Stimulated activated naive B cell treated with anti-CD40 and anti-IgM and Interleukin-4, amounts not matched to agents 10 μg/mL and 1 μg/mL and 100 μg/mL, for 72 hours (primary cell): ENCODE measurements around the gene FMNL3.
A peak's percentile ranks its signal among the peaks of the same experiment; 100 is the strongest.
"Not testable (repeated sequence)": the region's sequence is repeated elsewhere in the genome, so short reads cannot be mapped to it uniquely, and the experiment has no call there.

Source experiments
- ATAC-seq, 2 donors: fragments of 150-1000 bp; cut with Tn5 transposase; replicated peaks; 2 replicates each; pipeline ENCODE4 v1.10.0; 2021; ENCODE audit warnings: moderate library complexity in 1 of 2
- DNase-seq: peaks from one replicate; pipeline ENCODE4 v3.0.0; 2021
- H3K27ac Mint-ChIP-seq: one replicate; pipeline ENCODE4 v1.8.0; 2022; ENCODE audit warnings: mild to moderate bottlenecking, mixed read lengths
- H3K27me3 Mint-ChIP-seq, 2 donors: one replicate each; pipeline ENCODE4 v1.8.0; 2022; ENCODE audit warnings: mixed read lengths in 2 of 2
- H3K36me3 Mint-ChIP-seq, 2 donors: one replicate each; pipeline ENCODE4 v1.8.0; 2022; ENCODE audit warnings: mixed read lengths in 2 of 2, mild to moderate bottlenecking in 1 of 2
- H3K4me1 Mint-ChIP-seq, 2 donors: one replicate each; pipeline ENCODE4 v1.8.0; 2022; ENCODE audit warnings: mixed read lengths in 2 of 2, mild to moderate bottlenecking in 1 of 2
- H3K4me3 Mint-ChIP-seq, 2 donors: one replicate each; pipeline ENCODE4 v1.8.0; 2022; ENCODE audit warnings: mild to moderate bottlenecking in 2 of 2, mixed read lengths in 2 of 2, moderate library complexity in 1 of 2
- H3K9me3 Mint-ChIP-seq, 2 donors: one replicate each; pipeline ENCODE4 v1.8.0; 2022; ENCODE audit warnings: mixed read lengths in 2 of 2, mild to moderate bottlenecking in 1 of 2

Gene FMNL3

DNA sequence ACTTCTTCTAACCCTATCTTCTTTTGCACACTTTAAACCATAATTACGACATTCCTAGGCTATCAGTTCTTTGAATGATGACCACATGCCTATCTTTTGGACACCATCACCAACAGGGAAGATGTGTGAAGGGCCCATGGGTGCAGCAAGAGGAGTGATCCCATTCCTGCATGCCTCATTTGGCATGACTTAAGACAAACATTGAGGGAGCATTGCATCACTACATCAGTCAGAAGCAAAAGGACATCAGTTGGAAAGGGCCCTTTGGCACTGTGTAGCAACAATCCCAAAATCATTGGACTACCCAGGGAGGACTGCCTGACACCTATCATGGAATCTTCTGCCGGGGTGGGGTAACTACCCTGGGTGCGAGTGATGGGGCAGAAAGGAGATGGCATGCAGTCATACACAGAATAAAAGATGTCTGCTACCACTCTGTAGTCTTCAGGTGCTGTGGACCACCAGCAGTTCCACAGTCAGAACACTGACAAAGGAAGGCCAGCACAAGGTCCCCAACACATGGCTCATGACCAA lies 23.4 kb upstream of the FMNL3 start:
- H3K4me1 Mint-ChIP-seq, result no peaks in the 10 kb centered on the region
- no peak for ATAC-seq
- H3K9me3 Mint-ChIP-seq, result peaks cover 8 to 9% of the 10 kb centered on the region in 2 donors
- no peak for DNase-seq
- H3K27me3 Mint-ChIP-seq, result peaks cover 12 to 19% of the 10 kb centered on the region in 2 donors
- no peak overlapping the region for H3K27ac Mint-ChIP-seq
- peaks cover 9% of the 10 kb centered on the region in 2 donors for H3K36me3 Mint-ChIP-seq
- H3K4me3 Mint-ChIP-seq, result no peak overlapping the region

DNA sequence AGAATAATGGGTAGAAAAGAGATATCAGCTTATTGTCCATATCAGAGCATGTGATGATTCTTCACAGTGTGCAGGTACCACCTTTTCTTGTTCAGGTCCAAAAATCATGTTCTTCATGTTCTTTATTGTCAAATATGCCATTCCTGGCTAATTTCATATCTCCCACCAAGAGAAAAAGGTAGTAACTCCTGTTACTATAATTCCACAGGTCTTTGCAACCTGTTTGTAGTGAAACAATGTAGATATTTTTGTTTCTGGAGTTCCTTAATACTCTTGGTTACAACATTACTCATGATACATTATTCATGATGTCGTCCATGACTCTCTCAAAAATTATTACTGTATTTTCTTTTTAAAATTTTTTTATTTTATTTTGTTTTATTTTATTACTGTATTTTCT lies 22.8 kb upstream of the FMNL3 start:
- Mint-ChIP-seq H3K4me1 (no peaks in the 10 kb centered on the region), H3K27ac (no peak overlapping the region), H3K36me3 (peaks cover 4 to 5% of the 10 kb centered on the region in 2 donors), H3K4me3 (no peak overlapping the region), H3K9me3 (peaks cover 4 to 5% of the 10 kb centered on the region in 2 donors), H3K27me3 (peaks cover 12 to 14% of the 10 kb centered on the region in 2 donors)
- no peak for DNase-seq
- ATAC-seq, result no peak

DNA sequence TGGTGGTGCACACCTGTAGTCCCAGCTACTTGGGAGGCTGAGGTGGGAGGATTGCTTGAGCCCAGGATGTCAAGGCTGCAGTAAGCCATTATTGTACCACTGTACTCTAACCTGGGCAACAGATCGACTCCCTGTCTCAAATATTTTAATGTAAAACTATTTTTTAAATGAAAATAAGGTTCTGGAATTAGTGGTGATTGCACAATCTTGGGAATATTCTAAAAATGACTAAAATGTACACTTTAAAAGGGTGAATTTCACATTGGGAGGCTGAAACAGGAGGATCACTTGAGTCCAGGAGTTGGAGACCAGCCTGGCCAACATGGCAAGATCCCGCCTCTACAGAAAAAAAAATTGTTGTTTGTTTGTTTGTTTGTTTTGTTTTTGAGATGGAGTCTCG lies 21.2 kb upstream of the FMNL3 start:
- H3K36me3 Mint-ChIP-seq, result peaks cover 0 to 2% of the 10 kb centered on the region in 2 donors
- no peaks in the 10 kb centered on the region for H3K4me1 Mint-ChIP-seq
- ATAC-seq (no peak), DNase-seq (no peak)
- no peak overlapping the region for H3K27ac Mint-ChIP-seq
- no peak overlapping the region for H3K4me3 Mint-ChIP-seq
- peaks cover 0 to 2% of the 10 kb centered on the region in 2 donors for H3K9me3 Mint-ChIP-seq
- H3K27me3 Mint-ChIP-seq, result peaks cover 18% of the 10 kb centered on the region in 2 donors

DNA sequence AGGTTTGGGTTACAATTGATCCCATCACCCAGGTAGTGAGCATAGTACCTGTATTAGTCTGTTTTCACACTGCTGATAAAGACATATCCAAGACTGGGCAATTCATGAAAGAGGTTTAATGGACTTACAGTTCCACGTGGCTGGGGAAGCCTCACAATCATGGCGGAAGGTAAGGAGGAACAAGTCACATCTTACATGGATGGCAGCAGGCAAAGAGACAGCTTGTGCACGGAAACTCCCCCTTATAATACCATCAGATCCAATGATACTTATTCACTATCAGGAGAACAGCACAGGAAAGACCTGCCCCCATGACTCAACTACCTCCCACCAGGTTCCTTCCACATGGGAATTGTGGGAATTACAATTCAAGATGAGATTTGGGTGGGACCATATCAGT lies 14.2 kb upstream of the FMNL3 start:
- ATAC-seq, H3K36me3 Mint-ChIP-seq, H3K27ac Mint-ChIP-seq, H3K4me3 Mint-ChIP-seq, H3K4me1 Mint-ChIP-seq, DNase-seq, H3K9me3 Mint-ChIP-seq: not testable (repeated sequence)
- H3K27me3 Mint-ChIP-seq, result peaks cover 6 to 12% of the 10 kb centered on the region in 2 donors

DNA sequence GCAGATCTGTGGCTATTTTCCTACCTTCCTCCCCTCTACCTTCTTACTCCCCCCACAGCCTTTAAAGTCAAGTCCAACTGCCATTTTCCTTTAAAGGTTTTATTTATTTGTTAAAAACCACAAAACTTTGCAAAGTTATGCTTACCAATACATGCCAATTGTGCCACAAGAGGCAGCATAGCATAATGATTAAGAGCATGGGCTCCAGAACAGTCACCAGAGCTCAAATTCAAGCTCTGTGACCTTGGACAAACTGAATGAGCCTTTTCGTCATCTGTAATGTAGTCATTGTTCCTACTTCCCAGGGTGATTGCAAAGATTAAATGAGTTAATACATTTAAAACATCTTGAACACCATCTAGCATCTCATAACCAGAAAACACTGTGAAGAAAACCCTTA lies 13.0 kb upstream of the FMNL3 start:
- peaks cover 6 to 15% of the 10 kb centered on the region in 2 donors for H3K27me3 Mint-ChIP-seq
- no peak overlapping the region for H3K4me3 Mint-ChIP-seq
- H3K9me3 Mint-ChIP-seq, result no peaks in the 10 kb centered on the region
- peaks cover 0 to 8% of the 10 kb centered on the region in 2 donors for H3K4me1 Mint-ChIP-seq
- no peak overlapping the region for H3K27ac Mint-ChIP-seq
- ATAC-seq (no peak), DNase-seq (no peak)
- H3K36me3 Mint-ChIP-seq, result no peaks in the 10 kb centered on the region

DNA sequence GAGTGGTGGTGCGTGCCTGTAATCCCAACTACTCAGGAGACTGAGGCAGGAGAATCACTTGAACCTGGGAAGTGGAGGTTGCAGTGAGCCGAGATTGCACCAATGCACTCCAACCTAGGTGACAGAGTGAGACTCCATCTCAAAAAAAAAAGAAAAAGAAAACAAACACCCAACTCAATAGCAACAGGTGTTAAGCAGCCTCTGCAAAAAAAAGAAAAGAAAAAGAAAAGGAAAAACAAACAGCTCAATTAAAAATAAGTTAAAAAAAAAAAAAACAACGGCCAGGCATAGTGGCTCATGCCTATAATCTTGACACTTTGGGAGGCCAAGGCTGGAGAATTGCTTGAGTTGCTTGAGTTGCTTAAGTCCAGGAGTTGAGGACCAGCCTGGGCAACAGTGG lies 10.6 kb upstream of the FMNL3 start:
- H3K27me3 Mint-ChIP-seq, H3K4me3 Mint-ChIP-seq, H3K27ac Mint-ChIP-seq, H3K36me3 Mint-ChIP-seq, H3K4me1 Mint-ChIP-seq, DNase-seq, ATAC-seq, H3K9me3 Mint-ChIP-seq: not testable (repeated sequence)

DNA sequence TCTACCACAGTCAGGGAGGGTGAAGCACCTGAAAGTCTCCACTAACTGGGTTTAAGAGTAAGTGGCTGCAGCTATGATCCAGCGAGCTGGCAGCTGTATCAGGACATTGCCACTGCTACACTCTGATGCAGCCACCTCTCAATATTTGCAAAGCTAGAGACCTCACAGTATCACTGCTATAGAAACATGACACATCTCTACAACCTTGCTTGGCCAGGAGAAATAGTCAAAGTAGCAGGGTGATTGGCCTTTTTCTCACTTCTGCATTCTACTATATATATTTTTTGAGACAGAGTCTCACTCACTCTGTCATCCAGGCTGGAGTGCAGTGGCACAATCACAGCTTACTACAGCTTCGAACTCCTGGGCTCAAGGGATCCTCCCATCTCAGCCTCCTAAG lies 9.3 kb upstream of the FMNL3 start:
- DNase-seq (no peak), ATAC-seq (peak; percentile 97 to 98)
- Mint-ChIP-seq H3K9me3 (no peaks in the 10 kb centered on the region), H3K27me3 (peaks cover 10 to 13% of the 10 kb centered on the region in 2 donors), H3K36me3 (no peaks in the 10 kb centered on the region), H3K27ac (no peak overlapping the region), H3K4me3 (no peak overlapping the region), H3K4me1 (peaks cover 0 to 8% of the 10 kb centered on the region in 2 donors)

DNA sequence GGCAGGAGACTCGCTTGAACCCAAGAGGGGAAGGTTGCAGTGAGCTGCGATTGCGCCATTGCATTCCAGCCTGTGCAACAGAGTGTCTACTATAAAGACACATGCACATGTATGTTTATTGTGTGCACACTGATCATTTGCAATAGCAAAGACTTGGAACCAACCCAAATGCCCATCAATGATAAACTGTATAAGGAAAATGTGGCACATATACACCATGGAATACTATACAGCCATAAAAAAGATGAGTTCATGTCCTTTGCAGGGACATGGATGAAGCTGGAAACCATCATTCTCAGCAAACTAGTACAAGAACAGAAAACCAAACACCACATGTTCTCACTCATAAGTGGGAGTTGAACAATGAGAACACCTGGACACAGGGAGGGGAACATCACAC lies 6.7 kb upstream of the FMNL3 start:
- ATAC-seq, H3K36me3 Mint-ChIP-seq, H3K9me3 Mint-ChIP-seq, H3K27ac Mint-ChIP-seq, DNase-seq, H3K4me3 Mint-ChIP-seq: not testable (repeated sequence)
- H3K4me1 Mint-ChIP-seq, result peaks cover 0 to 17% of the 10 kb centered on the region in 2 donors
- peaks cover 10 to 12% of the 10 kb centered on the region in 2 donors for H3K27me3 Mint-ChIP-seq

DNA sequence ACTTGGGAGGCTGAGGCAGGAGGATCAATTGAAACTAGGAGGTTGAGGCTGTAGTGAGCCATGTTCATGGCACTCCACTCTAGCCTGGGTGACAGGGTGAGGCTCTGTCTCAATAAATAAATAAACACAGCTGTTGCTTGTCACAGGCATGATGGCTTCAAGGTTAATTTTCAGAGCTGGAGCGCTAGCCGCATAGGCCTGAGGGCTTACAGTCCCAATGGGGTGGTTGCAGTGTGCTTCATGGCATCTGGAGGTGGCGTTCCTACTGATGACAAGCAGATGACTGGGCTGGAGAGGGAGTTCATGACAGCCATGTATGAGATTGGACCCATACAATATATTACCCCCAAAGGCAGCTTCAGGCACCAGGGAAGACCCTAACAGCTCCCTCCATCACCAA lies 1.6 kb upstream of the FMNL3 start:
- ATAC-seq (no peak), DNase-seq (no peak)
- H3K27ac Mint-ChIP-seq, result peak overlapping the region; percentile 70
- H3K36me3 Mint-ChIP-seq, result peaks cover 7 to 13% of the 10 kb centered on the region in 2 donors
- H3K27me3 Mint-ChIP-seq, result peaks cover 4 to 10% of the 10 kb centered on the region in 2 donors
- peaks cover 18 to 39% of the 10 kb centered on the region in 2 donors for H3K4me1 Mint-ChIP-seq
- no peaks in the 10 kb centered on the region for H3K9me3 Mint-ChIP-seq
- no peak overlapping the region for H3K4me3 Mint-ChIP-seq

DNA sequence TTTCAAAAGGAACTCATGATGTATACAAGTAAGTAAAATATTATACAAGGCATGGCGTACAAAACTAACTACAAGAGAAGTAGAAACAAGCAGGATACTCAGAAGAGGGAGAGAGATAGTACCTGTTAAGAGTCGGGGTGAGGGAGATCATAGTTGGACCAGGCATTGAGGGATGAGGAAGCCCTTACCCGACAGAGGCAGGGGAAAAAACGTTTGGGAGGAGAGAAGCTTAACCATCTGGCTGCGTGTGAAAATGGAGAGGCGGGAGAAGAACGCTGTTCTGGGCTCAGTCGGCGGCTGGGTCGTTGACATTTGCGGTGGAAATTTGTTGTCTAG lies 575 bp upstream of the FMNL3 start:
- no peaks in the 10 kb centered on the region for H3K9me3 Mint-ChIP-seq

DNA sequence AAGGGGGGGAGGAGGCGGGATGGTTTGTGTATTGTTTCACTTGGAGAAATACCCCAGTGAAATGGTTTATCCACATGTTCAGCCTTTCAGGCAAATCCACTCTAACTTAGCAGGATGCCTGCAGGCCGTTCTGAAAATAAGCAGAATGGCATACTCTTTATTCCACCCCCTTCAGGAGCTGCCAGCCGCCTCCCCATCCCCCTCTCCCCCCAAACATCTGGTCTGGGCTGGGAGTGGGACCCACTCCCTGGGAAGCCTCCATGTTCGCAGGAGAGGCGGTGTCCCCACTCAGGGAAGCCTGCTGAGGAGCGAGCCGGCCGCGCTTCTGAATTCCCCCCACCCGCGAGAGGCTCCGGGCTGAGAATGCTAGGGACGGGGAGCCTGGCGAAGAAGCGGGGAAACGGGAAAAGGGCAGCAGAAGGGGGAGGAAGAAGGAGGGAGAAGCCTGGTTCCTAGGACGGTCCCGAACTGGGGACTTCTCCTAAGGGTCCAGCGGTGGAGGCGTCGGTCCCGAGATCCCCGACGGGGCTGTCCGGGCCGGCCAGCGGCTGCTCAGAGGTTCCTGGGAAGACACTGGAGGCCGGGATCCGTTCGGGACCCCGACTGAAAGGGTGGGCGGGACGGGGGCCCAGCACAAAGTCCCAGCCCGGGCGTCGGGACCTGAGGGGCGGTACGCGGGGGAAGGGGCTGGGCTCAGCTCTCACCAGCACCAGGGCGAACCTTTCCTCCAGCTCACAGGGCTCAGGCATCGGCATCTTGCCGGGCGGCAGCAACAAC lies 666 bp downstream of the FMNL3 start:
- no peaks in the 10 kb centered on the region for H3K27me3 Mint-ChIP-seq
- H3K36me3 Mint-ChIP-seq, result peaks cover 10 to 21% of the 10 kb centered on the region in 2 donors
- ATAC-seq (peak; percentile 42 to 43), DNase-seq (no peak)
- H3K9me3 Mint-ChIP-seq, result no peaks in the 10 kb centered on the region
- H3K4me3 Mint-ChIP-seq, result peak overlapping the region; percentile 96 to 100
- H3K4me1 Mint-ChIP-seq, result peaks cover 35 to 62% of the 10 kb centered on the region in 2 donors
- peak overlapping the region; percentile 97 for H3K27ac Mint-ChIP-seq

More for the DNA sequence above, 575 bp upstream of the FMNL3 start:
- no peak for DNase-seq
- peaks cover 29 to 50% of the 10 kb centered on the region in 2 donors for H3K4me1 Mint-ChIP-seq
- peaks cover 3 to 4% of the 10 kb centered on the region in 2 donors for H3K27me3 Mint-ChIP-seq
- peak in 1 of 2 donors; percentile 1 for ATAC-seq
- peak overlapping the region; percentile 85 to 100 for H3K4me3 Mint-ChIP-seq
- H3K27ac Mint-ChIP-seq, result peak overlapping the region; percentile 96
- peaks cover 7 to 13% of the 10 kb centered on the region in 2 donors for H3K36me3 Mint-ChIP-seq

DNA sequence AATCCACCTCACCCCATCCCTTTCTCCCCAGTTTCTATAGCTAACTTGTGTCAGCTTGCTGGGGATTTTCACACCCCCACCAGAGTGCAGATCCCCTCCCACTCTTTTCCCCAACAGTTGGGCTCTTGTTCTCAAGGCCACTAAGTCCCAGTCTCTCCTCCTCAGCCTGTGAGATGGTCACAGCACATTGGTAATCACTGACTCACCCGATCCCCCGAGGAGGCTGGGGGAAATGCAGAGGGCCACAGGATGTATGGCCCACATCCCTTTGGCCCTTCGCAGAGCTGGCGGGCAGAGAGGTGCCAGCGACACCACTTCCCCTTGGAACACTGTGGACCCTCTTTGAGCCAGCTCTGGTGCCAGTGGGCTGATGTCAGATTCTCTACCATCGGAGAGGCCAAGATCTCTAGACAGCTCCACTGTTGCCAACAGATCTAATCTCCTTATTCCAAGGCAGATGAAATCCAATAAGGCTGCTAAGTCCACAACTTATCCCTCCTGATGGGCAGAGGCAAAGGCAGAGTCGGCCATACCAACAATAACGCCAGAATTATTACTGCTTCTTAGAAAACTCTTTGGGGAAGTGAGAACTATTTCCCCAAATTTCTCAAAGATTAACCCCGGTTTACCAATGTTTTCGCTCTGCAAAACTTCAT lies 1.6 kb downstream of the FMNL3 start:
- Mint-ChIP-seq H3K27me3 (no peaks in the 10 kb centered on the region), H3K4me3 (peak overlapping the region; percentile 96 to 100), H3K4me1 (peaks cover 36 to 69% of the 10 kb centered on the region in 2 donors), H3K36me3 (peaks cover 10 to 21% of the 10 kb centered on the region in 2 donors), H3K9me3 (no peaks in the 10 kb centered on the region), H3K27ac (peak overlapping the region; percentile 97)
- ATAC-seq, result peak; percentile 10 to 22
- DNase-seq, result no peak

DNA sequence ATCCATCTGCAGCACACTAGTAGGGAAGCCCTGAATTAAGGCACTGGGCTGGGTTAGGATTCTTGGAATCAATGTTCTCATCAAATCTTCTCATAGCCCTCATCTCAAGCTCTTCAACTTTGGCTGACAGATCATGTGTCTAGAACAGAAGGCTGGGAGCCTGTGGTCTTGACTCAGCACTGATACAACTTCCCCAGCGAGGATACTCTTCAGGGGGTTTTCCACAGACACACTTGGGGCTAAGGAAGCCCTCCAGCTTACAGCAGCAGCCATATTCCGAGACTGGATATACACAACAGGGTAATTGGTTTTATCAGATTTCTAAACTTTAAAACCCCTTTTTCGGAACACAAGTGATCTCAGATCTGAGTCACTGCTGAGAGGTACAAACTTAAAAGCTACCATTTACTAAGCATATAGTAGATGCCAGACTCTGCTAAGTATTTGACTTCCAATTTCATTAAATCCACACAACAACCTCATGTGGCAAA lies 3.5 kb downstream of the FMNL3 start:
- peak in 1 of 2 donors; percentile 13 for ATAC-seq
- H3K27me3 Mint-ChIP-seq, result no peaks in the 10 kb centered on the region

DNA sequence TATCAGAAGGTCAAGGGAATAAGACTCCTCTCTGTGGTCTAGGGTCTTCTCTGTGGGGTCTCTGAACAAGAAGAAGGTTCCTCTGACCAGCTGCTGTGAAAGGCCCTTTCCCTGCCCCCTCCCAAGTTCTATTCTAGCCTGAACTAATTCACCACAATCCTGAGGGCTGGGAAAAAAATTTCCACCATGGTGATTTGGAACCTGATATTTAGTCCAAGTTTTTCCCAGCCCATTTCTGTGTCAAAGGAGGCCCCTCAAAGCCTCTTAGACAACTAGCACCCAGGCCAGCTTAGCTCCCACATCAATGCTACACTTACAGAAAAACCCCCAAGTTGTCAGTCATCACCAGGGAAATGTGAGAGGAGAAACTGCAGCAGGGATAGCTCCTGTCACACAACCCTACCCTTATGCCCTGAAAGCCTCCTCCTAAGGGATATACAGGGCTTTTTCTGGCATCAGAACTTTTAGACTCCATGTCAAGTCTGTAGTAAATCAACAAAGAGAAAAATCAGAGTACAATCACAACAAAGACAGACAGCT lies 4.5 kb downstream of the FMNL3 start:
- H3K4me3 Mint-ChIP-seq, result peak overlapping the region; percentile 67 to 74
- H3K9me3 Mint-ChIP-seq, result no peaks in the 10 kb centered on the region
- no peaks in the 10 kb centered on the region for H3K27me3 Mint-ChIP-seq
- peaks cover 54 to 85% of the 10 kb centered on the region in 2 donors for H3K4me1 Mint-ChIP-seq
- peak overlapping the region; percentile 66 for H3K27ac Mint-ChIP-seq
- DNase-seq (no peak), ATAC-seq (no peak)
- H3K36me3 Mint-ChIP-seq, result peaks cover 15 to 25% of the 10 kb centered on the region in 2 donors

More for the DNA sequence above, 3.5 kb downstream of the FMNL3 start:
- Mint-ChIP-seq H3K9me3 (no peaks in the 10 kb centered on the region), H3K4me3 (peak overlapping the region; percentile 67 to 74), H3K36me3 (peaks cover 15 to 25% of the 10 kb centered on the region in 2 donors), H3K4me1 (peaks cover 48 to 79% of the 10 kb centered on the region in 2 donors), H3K27ac (peak overlapping the region; percentile 79)
- no peak for DNase-seq
